OCI-LY1 (cell line): Measurements from ENCODE around the gene IFITM10.

Source experiments
- H2AFZ ChIP-seq: fragments of 200-600 bp; sonication (generic), shearing (Covaris generic); 2 replicates; pipeline ENCODE4 v1.6.0; 2014; ENCODE audit warnings: antibody characterized with exemption, mild to moderate bottlenecking, low read length
- H3F3A ChIP-seq: fragments of 200-600 bp; sonication (generic), shearing (Covaris generic); 2 replicates; pipeline ENCODE4 v1.6.0; 2014; ENCODE audit warnings: mild to moderate bottlenecking, antibody characterized with exemption, low read length, moderate library complexity; ENCODE audit not compliant: insufficient read depth
- H3K27ac ChIP-seq: fragments of 200-600 bp; sonication (generic); 2 replicates; pipeline ENCODE4 v1.5.1; 2014; ENCODE audit warnings: low read length, mixed run types, mild to moderate bottlenecking, low read depth; ENCODE audit not compliant: poor library complexity, severe bottlenecking
- H3K27me3 ChIP-seq: fragments of 200-600 bp; sonication (generic); 2 replicates; pipeline ENCODE4 v1.6.0; 2014; ENCODE audit warnings: antibody characterized with exemption, mild to moderate bottlenecking, low read length, moderate library complexity; ENCODE audit not compliant: insufficient read depth
- H3K36me3 ChIP-seq: fragments of 200-600 bp; sonication (generic); 2 replicates; pipeline ENCODE4 v1.6.1; 2014; ENCODE audit warnings: mild to moderate bottlenecking, antibody characterized with exemption, low read length, moderate library complexity, mixed read lengths; ENCODE audit not compliant: insufficient read depth
- H3K4me1 ChIP-seq: fragments of 200-600 bp; sonication (generic); 2 replicates; pipeline ENCODE4 v1.5.1; 2014; ENCODE audit warnings: mild to moderate bottlenecking, low read length, moderate library complexity; ENCODE audit not compliant: insufficient read depth, severe bottlenecking
- H3K4me2 ChIP-seq: fragments of 200-600 bp; sonication (generic), shearing (Covaris generic); 2 replicates; pipeline ENCODE4 v1.6.1; 2014; ENCODE audit warnings: low read length
- H3K4me3 ChIP-seq: fragments of 200-600 bp; sonication (generic); 2 replicates; pipeline ENCODE4 v1.5.1; 2014; ENCODE audit warnings: low read length, low read depth, mild to moderate bottlenecking, mixed read lengths; ENCODE audit not compliant: poor library complexity, severe bottlenecking
- H3K79me2 ChIP-seq: fragments of 200-600 bp; shearing (Covaris generic); 2 replicates; pipeline ENCODE4 v1.6.1; 2016; ENCODE audit warnings: mixed run types, low read length, mixed read lengths; ENCODE audit not compliant: insufficient read depth
- H3K9ac ChIP-seq: fragments of 200-600 bp; sonication (generic), shearing (Covaris generic); 2 replicates; pipeline ENCODE4 v1.6.1; 2014; ENCODE audit warnings: mild to moderate bottlenecking, low read length, mixed read lengths
- H3K9me2 ChIP-seq: fragments of 200-600 bp; sonication (generic), shearing (Covaris generic); 2 replicates; pipeline ENCODE4 v1.6.1; 2014; ENCODE audit warnings: low read depth, mild to moderate bottlenecking, low read length, mixed read lengths
- H3K9me3 ChIP-seq: fragments of 200-600 bp; shearing (Covaris generic); 2 replicates; pipeline ENCODE4 v1.6.1; 2014; ENCODE audit warnings: low read length, mixed read lengths
- H4K20me1 ChIP-seq: fragments of 200-600 bp; sonication (generic), shearing (Covaris generic); 2 replicates; pipeline ENCODE4 v1.6.0; 2016; ENCODE audit warnings: mild to moderate bottlenecking, low read length; ENCODE audit not compliant: insufficient read depth
- EZH2 ChIP-seq: fragments of 200-600 bp; sonication (generic), shearing (Covaris generic); IDR thresholded peaks from 2 replicates; pipeline ENCODE4 v1.8.0; 2017; ENCODE audit warnings: borderline replicate concordance, mixed run types, mild to moderate bottlenecking, antibody characterized with exemption, low read length, moderate library complexity, mixed read lengths
- TF ChIP-seq, protein P1 (sequence below): fragments of 200-600 bp; sonication (generic), shearing (Covaris generic); IDR thresholded peaks from 2 replicates; pipeline ENCODE4 v1.5.1; 2017; ENCODE audit warnings: mild to moderate bottlenecking, antibody characterized with exemption, low read length, moderate library complexity, mixed read lengths

Gene IFITM10

DNA sequence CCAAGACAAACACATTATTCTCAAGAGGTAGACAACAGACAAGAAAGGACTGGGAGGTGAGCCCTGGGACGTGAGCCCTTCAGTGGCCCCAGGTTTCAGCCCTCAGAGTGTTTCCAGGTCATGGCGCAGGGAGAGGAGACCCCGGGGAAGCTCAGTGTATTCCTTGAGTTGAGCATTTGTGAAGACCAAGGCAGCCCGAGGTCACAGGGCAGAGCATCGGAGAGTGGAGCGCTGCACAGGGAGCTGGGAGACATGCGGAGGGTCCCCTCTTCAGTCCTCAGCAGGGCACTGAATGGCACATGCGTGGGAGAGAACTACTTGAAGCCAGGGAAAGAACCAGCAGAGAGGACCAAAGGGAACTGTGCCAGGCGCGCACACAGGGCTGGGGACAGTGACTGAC, 41.7 kb downstream of the IFITM10 start:
- TF ChIP-seq EZH2 = no peak
- TF ChIP-seq, protein P1, sequence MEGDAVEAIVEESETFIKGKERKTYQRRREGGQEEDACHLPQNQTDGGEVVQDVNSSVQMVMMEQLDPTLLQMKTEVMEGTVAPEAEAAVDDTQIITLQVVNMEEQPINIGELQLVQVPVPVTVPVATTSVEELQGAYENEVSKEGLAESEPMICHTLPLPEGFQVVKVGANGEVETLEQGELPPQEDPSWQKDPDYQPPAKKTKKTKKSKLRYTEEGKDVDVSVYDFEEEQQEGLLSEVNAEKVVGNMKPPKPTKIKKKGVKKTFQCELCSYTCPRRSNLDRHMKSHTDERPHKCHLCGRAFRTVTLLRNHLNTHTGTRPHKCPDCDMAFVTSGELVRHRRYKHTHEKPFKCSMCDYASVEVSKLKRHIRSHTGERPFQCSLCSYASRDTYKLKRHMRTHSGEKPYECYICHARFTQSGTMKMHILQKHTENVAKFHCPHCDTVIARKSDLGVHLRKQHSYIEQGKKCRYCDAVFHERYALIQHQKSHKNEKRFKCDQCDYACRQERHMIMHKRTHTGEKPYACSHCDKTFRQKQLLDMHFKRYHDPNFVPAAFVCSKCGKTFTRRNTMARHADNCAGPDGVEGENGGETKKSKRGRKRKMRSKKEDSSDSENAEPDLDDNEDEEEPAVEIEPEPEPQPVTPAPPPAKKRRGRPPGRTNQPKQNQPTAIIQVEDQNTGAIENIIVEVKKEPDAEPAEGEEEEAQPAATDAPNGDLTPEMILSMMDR = no peak
- no peaks in the 10 kb centered on the region for H3K4me1 ChIP-seq
- no peak overlapping the region for H2AFZ ChIP-seq
- H3F3A ChIP-seq = no peaks in the 10 kb centered on the region
- no peaks in the 10 kb centered on the region for H3K36me3 ChIP-seq
- H3K9me2 ChIP-seq = no peaks in the 10 kb centered on the region
- H3K27ac ChIP-seq = no peak overlapping the region
- H3K79me2 ChIP-seq = no peaks in the 10 kb centered on the region
- H3K4me2 ChIP-seq = no peak overlapping the region
- H3K27me3 ChIP-seq = peaks cover 23% of the 10 kb centered on the region; the same call in 1 of the 2 replicates
- no peaks in the 10 kb centered on the region for H3K9me3 ChIP-seq
- H4K20me1 ChIP-seq = no peaks in the 10 kb centered on the region
- H3K9ac ChIP-seq = no peak overlapping the region
- no peak overlapping the region for H3K4me3 ChIP-seq

DNA sequence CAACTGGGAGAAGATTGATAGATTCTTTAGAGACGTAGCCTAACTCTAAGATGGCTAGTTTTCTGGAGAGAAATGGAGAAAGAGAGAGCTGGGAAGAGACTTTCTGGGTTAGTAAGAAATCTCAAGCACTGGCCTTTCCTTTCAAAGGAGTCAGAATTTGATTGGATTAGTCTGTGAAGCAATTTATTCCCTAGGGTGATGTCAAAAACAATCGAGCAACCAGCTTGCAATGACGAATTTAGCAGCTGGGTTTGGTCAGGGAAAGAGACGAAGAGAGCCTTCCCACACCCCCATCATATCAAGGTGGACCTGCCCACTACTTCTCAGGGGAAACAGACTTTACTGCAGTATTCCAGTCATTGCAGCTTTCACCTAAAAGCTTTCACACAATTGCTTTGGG, 42.6 kb downstream of the IFITM10 start:
- Histone ChIP-seq H2AFZ (no peak overlapping the region), H4K20me1 (no peaks in the 10 kb centered on the region), H3K4me2 (no peak overlapping the region), H3K79me2 (no peaks in the 10 kb centered on the region), H3K4me3 (no peak overlapping the region), H3K4me1 (no peaks in the 10 kb centered on the region), H3F3A (no peaks in the 10 kb centered on the region), H3K27ac (no peak overlapping the region), H3K9me2 (no peaks in the 10 kb centered on the region), H3K9ac (no peak overlapping the region), H3K27me3 (peaks cover 23% of the 10 kb centered on the region; the same call in 1 of the 2 replicates), H3K9me3 (no peaks in the 10 kb centered on the region), H3K36me3 (no peaks in the 10 kb centered on the region)
- no peak for TF ChIP-seq EZH2
- TF ChIP-seq, protein P1 = no peak

DNA sequence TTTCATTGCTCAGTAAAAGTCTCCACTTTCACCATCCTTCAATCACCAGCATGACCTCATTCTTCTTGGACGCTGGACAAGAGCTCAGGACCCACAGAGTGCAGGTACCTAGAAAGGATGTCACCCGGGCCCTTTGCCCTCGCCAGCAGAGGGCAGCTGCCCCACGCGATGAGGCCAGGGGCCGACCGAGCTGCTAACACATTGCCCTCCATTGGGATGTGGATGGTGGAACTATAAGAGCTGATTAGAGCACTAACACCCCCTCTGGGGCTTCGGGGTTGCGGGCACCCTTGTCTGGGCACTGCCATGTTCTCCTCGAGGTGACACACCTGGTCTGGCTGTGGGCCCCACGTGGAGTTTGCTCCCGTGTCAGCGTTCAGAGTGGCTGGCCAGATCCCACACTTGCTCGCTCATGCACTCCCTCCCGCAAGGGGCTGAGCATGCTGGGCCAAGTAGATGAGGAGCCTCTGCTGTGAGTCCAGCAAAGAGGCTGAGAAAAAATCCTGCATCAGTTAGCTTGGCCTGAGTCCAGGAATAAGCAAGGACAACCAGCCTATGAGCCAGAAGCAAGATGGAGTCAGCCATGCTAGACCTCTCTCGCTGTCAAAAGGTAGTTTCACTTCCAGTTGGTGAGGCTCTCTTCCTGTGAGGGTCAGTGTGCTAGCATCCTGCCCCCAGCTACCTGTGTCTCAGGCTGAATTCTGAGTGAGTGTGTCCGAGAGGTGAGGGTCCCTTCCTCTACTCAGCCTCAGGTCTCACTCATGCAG, 43.6 kb downstream of the IFITM10 start:
- no peaks in the 10 kb centered on the region for H4K20me1 ChIP-seq
- no peaks in the 10 kb centered on the region for H3F3A ChIP-seq

More for the DNA sequence above, 43.6 kb downstream of the IFITM10 start:
- TF ChIP-seq, protein P1 = peak; percentile 18; the same call in 1 of the 2 replicates
- no peak for TF ChIP-seq EZH2
- no peak overlapping the region for H3K9ac ChIP-seq
- H2AFZ ChIP-seq = no peak overlapping the region
- H3K27ac ChIP-seq = no peak overlapping the region
- no peaks in the 10 kb centered on the region for H3K4me1 ChIP-seq
- no peaks in the 10 kb centered on the region for H3K79me2 ChIP-seq
- no peaks in the 10 kb centered on the region for H3K9me3 ChIP-seq
- H3K9me2 ChIP-seq = no peaks in the 10 kb centered on the region
- peaks cover 23% of the 10 kb centered on the region; the same call in 1 of the 2 replicates for H3K27me3 ChIP-seq
- H3K4me3 ChIP-seq = no peak overlapping the region
- H3K4me2 ChIP-seq = no peak overlapping the region
- H3K36me3 ChIP-seq = no peaks in the 10 kb centered on the region
